ENCODE results near the gene PMF1.
"Not testable (repeated sequence)": the region's sequence is repeated elsewhere in the genome, so short reads cannot be mapped to it uniquely, and the experiment has no call there.

The PMF1 gene

GRCh38 chr1:156176610-156177210 is 36.1 kb upstream of the PMF1 start:
- no peak overlapping the region for H3K9ac ChIP-seq (ENCODE audit: low read length)
- H3K36me3 ChIP-seq (ENCODE audit: insufficient read depth, low read length): peaks cover 40% of the 10 kb centered on the region
- no peaks in the 10 kb centered on the region for H3K27me3 ChIP-seq (ENCODE audit: insufficient read depth, low read length)

DNA sequence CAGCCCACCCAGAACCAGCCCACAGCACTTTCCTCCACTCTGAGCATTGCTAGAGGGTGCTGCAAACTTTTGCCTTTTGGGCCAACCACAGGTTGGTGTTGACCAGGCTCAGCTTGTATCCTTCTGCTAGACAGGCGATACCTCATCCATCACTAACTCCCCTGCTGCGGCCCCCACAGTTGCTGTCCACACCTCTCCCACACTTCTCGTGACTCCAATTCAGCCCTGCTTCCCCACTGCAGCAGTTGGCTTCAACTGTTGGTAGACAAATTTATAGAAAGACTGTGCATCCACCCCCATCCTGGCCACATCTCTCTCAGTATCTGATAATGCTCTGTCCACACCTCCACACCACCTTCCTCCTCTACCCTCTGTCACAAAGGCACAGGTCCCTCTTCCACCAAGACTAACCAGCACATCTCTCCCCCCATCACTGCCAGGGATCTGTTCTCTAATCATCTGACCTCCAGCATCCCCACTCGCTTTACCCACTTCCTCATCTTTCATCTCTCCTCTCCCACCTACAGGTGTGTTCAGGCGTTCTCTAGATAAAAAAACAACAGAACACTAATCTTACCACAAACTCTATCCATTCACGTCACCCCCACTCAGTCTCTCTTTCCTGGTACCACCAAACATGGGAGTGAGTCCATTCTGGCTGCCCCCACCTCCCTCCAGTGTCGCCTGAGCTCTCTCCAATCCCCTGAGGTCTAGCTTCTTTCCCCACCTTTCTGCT is 34.7 kb upstream of the PMF1 start:
- H3K27me3 ChIP-seq (ENCODE audit: insufficient read depth, low read length): no peaks in the 10 kb centered on the region
- H3K27ac ChIP-seq (ENCODE audit: low read depth, low read length, poor library complexity, severe bottlenecking): no peak overlapping the region
- no peaks in the 10 kb centered on the region for H3K79me2 ChIP-seq (ENCODE audit: insufficient read depth, low read length)
- H3K4me3 ChIP-seq (ENCODE audit: low read depth, low read length, poor library complexity, severe bottlenecking): no peak overlapping the region
- H3K4me2 ChIP-seq (ENCODE audit: low read length): no peak overlapping the region
- no peaks in the 10 kb centered on the region for H4K20me1 ChIP-seq (ENCODE audit: insufficient read depth, low read length)
- no peaks in the 10 kb centered on the region for H3K4me1 ChIP-seq (ENCODE audit: insufficient read depth, low read length, severe bottlenecking)
- H3K9ac ChIP-seq (ENCODE audit: low read length): no peak overlapping the region
- H3K36me3 ChIP-seq (ENCODE audit: insufficient read depth, low read length): peaks cover 38% of the 10 kb centered on the region
- H3K9me3 ChIP-seq (ENCODE audit: low read length): no peaks in the 10 kb centered on the region
- H2AFZ ChIP-seq (ENCODE audit: low read length): no peak overlapping the region
- H3K9me2 ChIP-seq (ENCODE audit: low read depth, low read length): no peaks in the 10 kb centered on the region
- no peak for TF ChIP-seq EZH2 (IDR thresholded peaks at IDR 0.05; ENCODE audit: borderline replicate concordance, low read length)
- no peak for TF ChIP-seq CTCF (IDR thresholded peaks at IDR 0.05; ENCODE audit: low read length)
- no peaks in the 10 kb centered on the region for H3F3A ChIP-seq (ENCODE audit: insufficient read depth, low read length)

More at GRCh38 chr1:156176610-156177210, 36.1 kb upstream of the PMF1 start:
- no peak overlapping the region for H3K4me3 ChIP-seq (ENCODE audit: low read depth, low read length, poor library complexity, severe bottlenecking)
- no peaks in the 10 kb centered on the region for H3K9me2 ChIP-seq (ENCODE audit: low read depth, low read length)
- H2AFZ ChIP-seq (ENCODE audit: low read length): no peak overlapping the region
- H3K9me3 ChIP-seq (ENCODE audit: low read length): no peaks in the 10 kb centered on the region
- H4K20me1 ChIP-seq (ENCODE audit: insufficient read depth, low read length): no peaks in the 10 kb centered on the region
- TF ChIP-seq EZH2 (IDR thresholded peaks at IDR 0.05; ENCODE audit: borderline replicate concordance, low read length) (no peak), CTCF (IDR thresholded peaks at IDR 0.05; ENCODE audit: low read length) (no peak)
- H3K4me2 ChIP-seq (ENCODE audit: low read length): no peak overlapping the region
- no peaks in the 10 kb centered on the region for H3F3A ChIP-seq (ENCODE audit: insufficient read depth, low read length)
- no peaks in the 10 kb centered on the region for H3K79me2 ChIP-seq (ENCODE audit: insufficient read depth, low read length)
- H3K27ac ChIP-seq (ENCODE audit: low read depth, low read length, poor library complexity, severe bottlenecking): no peak overlapping the region
- H3K4me1 ChIP-seq (ENCODE audit: insufficient read depth, low read length, severe bottlenecking): no peaks in the 10 kb centered on the region

DNA sequence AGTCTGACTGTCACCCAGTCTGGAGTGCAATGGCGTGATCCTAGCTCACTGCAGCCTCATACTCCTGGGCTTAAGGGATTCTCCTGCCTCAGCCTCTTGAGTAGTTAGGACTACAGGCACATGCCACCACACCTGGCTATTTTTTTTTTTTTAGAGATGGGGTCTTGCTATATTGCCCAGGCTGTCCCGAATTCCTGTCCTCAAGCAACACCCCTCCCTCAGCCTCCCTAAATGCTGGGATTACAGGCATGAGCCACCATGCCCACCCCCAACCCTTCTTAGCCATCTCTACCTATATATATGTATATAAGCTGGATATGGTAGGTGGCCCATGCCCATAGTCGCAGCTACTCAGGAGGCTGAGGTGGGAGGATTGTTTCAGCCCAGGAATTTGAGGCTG is 32.3 kb upstream of the PMF1 start:
- no peaks in the 10 kb centered on the region for H3K79me2 ChIP-seq (ENCODE audit: insufficient read depth, low read length)
- no peaks in the 10 kb centered on the region for H3K9me2 ChIP-seq (ENCODE audit: low read depth, low read length)
- no peaks in the 10 kb centered on the region for H3K4me1 ChIP-seq (ENCODE audit: insufficient read depth, low read length, severe bottlenecking)
- H3K9ac ChIP-seq (ENCODE audit: low read length): no peak overlapping the region
- no peaks in the 10 kb centered on the region for H3K9me3 ChIP-seq (ENCODE audit: low read length)
- no peaks in the 10 kb centered on the region for H3K27me3 ChIP-seq (ENCODE audit: insufficient read depth, low read length)
- H4K20me1 ChIP-seq (ENCODE audit: insufficient read depth, low read length): no peaks in the 10 kb centered on the region
- H3K4me2 ChIP-seq (ENCODE audit: low read length): no peak overlapping the region
- no peak for TF ChIP-seq CTCF (IDR thresholded peaks at IDR 0.05; ENCODE audit: low read length)
- no peak for TF ChIP-seq EZH2 (IDR thresholded peaks at IDR 0.05; ENCODE audit: borderline replicate concordance, low read length)
- H3K27ac ChIP-seq (ENCODE audit: low read depth, low read length, poor library complexity, severe bottlenecking): no peak overlapping the region
- H3F3A ChIP-seq (ENCODE audit: insufficient read depth, low read length): no peaks in the 10 kb centered on the region
- peaks cover 15% of the 10 kb centered on the region for H3K36me3 ChIP-seq (ENCODE audit: insufficient read depth, low read length)
- no peak overlapping the region for H2AFZ ChIP-seq (ENCODE audit: low read length)
- no peak overlapping the region for H3K4me3 ChIP-seq (ENCODE audit: low read depth, low read length, poor library complexity, severe bottlenecking)

GRCh38 chr1:156181391-156181924 is 31.3 kb upstream of the PMF1 start:
- not testable (repeated sequence) for H3K9me2 ChIP-seq (ENCODE audit: low read depth, low read length); H3K27me3 ChIP-seq (ENCODE audit: insufficient read depth, low read length); H3K79me2 ChIP-seq (ENCODE audit: insufficient read depth, low read length); H3K9ac ChIP-seq (ENCODE audit: low read length); H3K4me2 ChIP-seq (ENCODE audit: low read length); H3K4me3 ChIP-seq (ENCODE audit: low read depth, low read length, poor library complexity, severe bottlenecking); H3K4me1 ChIP-seq (ENCODE audit: insufficient read depth, low read length, severe bottlenecking); H3F3A ChIP-seq (ENCODE audit: insufficient read depth, low read length); H4K20me1 ChIP-seq (ENCODE audit: insufficient read depth, low read length); H2AFZ ChIP-seq (ENCODE audit: low read length); H3K27ac ChIP-seq (ENCODE audit: low read depth, low read length, poor library complexity, severe bottlenecking); H3K9me3 ChIP-seq (ENCODE audit: low read length)
- H3K36me3 ChIP-seq (ENCODE audit: insufficient read depth, low read length): peaks cover 10% of the 10 kb centered on the region

DNA sequence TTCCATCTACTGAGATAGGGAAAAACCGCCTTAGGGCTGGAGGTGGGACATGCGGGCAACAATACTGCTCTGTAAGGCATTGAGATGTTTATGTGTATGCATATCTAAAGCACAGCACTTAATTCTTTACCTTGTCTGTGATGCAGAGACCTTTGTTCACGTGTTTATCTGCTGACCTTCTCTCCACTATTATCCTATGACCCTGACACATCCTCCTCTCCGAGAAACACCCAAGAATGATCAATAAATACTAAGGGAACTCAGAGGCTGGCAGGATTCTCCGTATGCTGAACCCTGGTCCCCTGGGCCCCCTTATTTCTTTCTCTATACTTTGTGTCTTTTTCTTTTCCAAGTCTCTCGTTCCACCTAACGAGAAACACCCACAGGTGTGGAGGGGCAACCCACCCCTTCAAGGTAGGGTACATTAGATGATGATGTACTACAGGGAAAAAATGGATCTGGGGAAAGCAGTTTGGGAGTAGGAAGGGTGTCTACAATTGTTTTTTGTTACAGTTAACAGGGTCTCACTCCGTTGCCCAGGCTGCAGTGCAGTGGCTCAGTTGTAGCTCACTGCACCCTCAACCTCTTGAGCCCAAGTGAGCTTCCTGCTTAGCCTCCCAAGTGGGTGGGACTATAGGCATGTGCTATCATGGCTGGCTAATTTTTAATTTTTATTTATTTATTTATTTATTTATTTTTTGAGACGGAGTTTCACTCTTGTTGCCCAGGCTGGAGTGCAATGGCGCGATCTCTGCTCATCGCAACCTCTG is 30.6 kb upstream of the PMF1 start:
- not testable (repeated sequence) for H3K4me2 ChIP-seq (ENCODE audit: low read length); H3K27me3 ChIP-seq (ENCODE audit: insufficient read depth, low read length); H3K4me1 ChIP-seq (ENCODE audit: insufficient read depth, low read length, severe bottlenecking); H3K36me3 ChIP-seq (ENCODE audit: insufficient read depth, low read length); H2AFZ ChIP-seq (ENCODE audit: low read length); H4K20me1 ChIP-seq (ENCODE audit: insufficient read depth, low read length); H3K27ac ChIP-seq (ENCODE audit: low read depth, low read length, poor library complexity, severe bottlenecking); H3F3A ChIP-seq (ENCODE audit: insufficient read depth, low read length); H3K4me3 ChIP-seq (ENCODE audit: low read depth, low read length, poor library complexity, severe bottlenecking); H3K9me3 ChIP-seq (ENCODE audit: low read length); H3K9ac ChIP-seq (ENCODE audit: low read length); H3K79me2 ChIP-seq (ENCODE audit: insufficient read depth, low read length); H3K9me2 ChIP-seq (ENCODE audit: low read depth, low read length)

Measured in OCI-LY1 (cell line).